OCI-M2 (cell line): ENCODE measurements around the gene FGFR3.

Source experiments
- DNase-seq: peaks from one replicate; lab custom pipeline; 2025; ENCODE audit not compliant: unreplicated experiment; lab: John Stamatoyannopoulos, UW

The FGFR3 gene

DNA sequence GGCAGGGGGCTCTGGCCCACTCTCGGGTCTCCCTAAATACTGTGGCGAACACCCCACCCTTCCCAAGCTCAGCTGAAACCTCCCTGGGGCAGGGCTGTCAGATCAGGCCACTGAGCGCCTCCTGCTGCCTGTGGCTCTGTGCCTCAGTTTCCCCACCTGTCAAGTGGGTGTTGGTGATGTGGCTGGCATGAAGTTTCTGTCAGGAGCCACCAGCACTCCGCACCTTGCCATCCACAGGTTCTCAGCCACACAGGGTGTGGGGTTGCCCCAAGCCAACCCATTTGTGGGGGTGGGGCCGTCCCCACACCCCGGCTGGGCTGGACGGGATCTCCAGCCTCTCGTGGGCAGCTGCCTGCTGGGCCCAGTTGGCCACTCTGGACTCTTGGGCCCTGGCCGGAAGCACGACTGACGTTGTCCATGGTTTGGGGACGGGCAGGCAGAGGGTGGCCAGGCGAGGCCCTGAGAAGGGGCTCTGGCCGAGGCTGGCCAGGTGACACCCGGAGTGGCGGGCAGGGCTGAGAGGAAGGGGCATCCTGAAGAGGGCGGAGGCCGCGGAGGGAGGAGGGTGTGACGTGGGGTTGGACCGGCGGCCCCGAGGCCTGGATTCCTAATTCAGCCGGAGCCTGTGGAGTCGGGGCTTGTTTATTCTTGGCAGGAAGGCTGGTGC is 5.5 kb upstream of the FGFR3 start:
- no peak for DNase-seq

DNA sequence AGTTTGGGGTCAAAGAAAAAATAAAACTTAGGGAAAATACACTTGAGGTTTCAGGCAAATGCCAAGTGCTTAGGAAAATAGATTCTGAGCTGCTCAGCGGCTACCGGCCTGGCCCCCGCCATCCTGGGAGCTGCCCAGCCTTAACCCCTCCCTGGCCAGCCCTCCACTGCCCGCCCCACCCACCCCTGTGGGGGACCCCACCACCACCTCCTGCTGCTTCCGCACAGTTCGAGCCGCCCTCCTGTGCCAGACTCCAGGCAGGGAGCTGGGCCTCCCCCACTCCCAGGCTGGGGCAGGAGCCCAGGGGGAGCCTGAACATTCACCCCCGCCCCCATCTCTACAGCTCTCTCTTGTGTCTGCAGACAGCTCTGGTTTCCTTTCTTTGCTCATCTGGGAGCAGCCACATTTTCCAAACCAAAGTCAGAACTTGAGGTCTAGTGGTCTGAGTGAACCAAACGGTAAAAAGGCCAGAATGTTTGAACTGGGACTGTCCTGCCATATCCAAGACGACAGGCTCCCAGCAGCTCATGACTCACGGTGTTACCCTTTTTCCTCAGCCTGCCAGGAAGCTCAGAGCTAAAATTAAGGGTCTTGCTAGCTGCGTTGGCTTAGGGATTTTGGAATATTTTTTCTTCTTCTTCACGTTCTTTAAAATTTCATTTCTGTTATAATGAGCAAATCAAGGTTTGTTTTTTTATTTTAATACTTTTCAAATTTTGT is 4.7 kb upstream of the FGFR3 start:
- DNase-seq, result no peak

DNA sequence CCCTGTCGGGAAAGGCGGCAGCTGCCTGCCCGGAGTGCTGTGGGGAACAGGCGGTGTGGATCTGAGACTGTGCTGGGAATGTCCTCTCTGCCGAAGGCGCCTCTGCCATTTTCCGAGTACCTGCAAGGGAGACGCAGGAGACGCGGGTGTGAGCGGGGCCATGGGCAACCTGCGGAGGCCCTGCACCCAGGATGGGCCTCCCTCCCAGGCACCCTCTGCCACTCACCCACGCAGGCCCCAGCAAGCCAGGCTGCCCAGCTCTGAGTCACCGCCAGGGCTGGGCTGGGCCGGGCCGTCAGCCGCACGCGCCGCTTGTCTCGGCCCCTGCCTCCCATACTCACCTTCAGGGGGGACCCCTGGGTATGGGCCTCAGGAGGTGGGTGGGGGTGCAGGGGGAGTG is 3.5 kb upstream of the FGFR3 start:
- DNase-seq, result no peak

DNA sequence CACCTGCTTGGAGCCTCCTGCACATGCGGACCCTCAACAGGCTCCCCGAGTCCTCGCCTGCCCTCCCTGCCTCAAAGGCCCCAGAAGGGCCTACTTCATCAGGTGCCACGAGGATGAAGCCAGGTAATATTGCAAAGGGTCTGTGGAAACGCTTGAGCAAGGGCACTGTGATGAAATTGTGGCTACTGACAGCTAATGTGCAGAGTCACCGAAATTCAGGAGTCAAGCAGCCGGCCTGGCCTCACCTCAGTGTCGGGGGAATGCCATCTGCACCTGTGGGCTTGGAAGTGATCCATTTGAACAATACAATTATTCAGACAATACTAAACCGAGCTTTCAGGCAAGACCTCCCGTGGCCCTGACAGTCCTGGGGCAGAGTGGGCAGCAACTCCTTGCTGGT is 3.1 kb upstream of the FGFR3 start:
- no peak for DNase-seq

DNA sequence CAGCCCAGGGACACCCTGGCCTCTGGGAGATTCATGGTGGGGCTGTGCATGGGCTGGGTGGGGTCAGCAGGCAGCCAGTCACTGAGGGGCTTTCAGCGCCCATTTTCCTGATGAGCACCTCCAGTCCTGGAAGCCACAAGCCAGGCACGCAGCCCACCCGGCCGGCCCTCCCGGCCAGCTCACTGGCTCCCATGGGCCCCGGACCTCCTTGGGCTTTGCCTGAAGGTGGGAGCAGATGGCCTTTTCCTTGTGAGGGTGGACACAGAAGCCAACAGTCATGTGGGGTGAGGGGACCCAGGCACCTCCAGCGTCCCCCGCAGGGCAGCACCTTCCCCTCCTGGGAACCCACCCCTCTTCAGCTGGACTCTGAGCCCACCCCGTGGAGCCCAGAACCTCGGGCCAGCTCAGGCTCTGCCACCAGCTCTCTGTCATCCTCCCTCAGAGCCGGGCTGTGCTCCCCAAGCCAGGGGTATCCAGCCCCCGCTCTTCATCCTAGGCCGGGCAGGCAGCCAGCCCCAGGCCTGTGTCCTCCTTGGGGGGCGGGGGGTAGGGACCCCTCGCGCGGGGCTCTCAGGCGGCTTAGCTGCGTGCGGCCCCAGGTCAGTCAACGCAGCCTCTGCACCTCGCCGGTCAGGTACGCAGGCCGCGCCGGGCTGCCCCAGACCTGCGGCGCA is 798 bp upstream of the FGFR3 start:
- DNase-seq, result no peak

DNA sequence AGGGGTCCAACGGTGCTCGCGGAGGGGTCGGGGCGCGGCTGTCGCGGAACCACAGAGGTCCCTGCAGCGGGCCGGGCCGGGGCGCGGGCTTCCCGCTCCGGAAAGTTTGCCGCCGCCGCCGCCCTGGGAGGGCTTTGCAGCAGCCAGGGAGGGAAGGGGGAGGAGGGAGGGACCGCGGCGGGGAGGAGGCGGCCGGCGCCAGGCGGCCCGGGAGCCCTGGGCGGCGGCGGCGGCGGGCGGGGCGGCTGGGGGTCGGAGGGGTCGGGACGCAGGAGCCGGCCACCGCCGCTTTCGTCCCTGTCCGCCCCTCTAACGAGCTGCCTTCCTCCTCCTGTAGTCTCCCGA is 375 bp downstream of the FGFR3 start:
- no peak for DNase-seq

DNA sequence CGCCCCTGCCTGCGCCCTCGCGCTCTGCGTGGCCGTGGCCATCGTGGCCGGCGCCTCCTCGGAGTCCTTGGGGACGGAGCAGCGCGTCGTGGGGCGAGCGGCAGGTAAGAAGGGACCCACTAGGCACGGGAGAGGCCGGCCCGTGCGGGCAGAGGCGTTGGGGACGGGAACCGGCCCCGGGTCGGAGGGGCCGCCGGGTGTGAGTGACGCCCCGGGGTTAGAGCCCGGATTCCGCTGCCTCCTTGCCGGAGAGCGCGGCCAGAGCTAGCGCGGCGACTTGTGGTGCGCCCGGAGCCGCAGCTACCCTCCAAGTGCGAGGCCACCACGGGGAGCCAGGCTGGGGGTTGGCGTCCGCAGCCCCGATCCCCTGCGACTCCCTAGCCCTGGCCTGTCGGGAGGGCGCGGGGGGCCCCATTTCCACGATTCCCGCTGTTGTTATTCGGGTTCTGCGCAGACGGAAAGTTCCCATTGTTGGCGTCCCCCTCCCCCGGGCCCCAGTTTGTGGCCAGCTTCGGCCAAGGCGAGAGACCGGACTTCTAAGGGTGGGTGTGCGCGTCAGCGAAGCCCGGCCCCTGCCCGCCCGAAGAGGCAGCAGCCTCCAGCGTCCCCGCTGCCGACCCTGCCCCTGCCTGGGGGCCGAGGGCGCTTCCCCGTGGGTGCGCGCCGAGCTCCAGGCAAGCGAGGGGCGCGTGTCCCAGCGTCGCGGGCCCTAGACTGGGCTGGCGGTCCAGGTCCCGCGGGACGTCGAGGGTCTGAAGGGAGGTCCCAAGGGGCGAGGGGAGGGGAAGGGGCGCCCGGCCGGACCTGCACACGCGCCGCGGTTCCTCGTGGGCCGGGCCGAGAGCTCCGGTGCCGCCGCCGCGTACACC is 1.1 kb downstream of the FGFR3 start:
- no peak for DNase-seq

DNA sequence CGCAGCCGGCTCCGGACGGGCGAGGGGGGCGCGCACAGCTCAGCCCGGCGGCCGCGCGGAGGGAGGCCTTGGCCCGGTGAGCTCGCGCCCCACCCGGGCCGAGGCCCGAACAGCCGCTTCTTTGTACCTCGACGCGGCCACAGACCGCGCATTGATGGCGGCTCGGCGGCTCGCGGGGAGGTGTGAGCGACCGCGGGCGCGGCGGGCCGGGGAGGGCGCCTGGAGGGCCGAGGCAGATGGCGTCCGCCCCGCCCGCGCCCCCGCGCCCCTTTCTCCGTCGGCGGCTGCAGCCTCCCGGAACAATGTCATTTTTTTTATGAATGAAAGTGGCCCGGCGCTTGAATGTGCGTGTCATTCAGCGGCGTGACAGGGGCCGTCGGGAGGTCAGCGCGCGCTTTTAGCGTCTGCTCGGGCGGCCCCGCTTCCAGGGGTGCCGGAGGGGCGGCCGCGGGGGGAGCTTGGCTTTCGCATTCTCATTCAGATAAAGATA is 1.8 kb downstream of the FGFR3 start:
- no peak for DNase-seq

DNA sequence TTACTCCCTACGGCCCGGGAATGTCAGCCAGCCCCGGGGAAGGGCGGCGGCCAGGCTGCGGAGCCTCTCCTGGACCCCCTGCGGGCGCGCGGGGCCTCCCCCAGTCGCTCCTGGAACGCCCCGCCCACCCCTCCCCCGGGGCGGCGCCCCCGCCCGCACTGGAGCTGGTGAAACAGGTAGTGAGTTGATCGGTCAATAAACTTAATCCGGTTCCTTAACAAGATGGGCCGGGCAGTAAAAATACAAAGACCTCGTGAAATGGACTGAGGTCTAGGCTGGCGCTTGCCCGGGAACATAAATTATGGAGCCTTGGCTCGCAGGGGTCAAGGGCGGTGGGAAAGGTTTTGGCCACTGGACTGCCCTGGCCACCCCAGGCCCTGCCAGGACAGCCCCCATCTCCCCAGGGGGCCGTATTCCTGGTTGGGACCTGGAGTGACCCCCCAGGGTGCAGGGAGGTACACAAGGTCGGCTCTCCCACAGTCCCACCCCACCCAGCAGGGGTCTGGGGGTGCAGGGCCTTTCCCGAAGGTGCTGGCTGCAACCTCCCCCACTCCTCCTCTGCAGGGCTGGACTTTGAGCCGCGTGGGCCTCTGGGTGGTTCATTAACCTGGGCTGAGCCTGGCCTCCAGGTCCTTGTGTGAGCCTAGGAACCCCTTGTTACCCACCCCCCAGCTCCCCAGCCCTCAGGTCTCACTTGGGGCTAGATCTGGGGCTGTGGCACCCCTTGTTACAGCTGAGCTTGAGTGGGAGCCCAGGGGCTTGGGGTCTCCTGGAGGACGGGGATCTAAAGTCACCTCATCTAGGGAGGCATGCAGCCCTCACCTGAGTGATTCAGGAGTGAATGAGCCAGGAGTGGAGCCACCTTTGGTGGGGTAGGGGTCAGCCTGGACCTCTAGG is 2.5 kb downstream of the FGFR3 start:
- DNase-seq, result no peak

DNA sequence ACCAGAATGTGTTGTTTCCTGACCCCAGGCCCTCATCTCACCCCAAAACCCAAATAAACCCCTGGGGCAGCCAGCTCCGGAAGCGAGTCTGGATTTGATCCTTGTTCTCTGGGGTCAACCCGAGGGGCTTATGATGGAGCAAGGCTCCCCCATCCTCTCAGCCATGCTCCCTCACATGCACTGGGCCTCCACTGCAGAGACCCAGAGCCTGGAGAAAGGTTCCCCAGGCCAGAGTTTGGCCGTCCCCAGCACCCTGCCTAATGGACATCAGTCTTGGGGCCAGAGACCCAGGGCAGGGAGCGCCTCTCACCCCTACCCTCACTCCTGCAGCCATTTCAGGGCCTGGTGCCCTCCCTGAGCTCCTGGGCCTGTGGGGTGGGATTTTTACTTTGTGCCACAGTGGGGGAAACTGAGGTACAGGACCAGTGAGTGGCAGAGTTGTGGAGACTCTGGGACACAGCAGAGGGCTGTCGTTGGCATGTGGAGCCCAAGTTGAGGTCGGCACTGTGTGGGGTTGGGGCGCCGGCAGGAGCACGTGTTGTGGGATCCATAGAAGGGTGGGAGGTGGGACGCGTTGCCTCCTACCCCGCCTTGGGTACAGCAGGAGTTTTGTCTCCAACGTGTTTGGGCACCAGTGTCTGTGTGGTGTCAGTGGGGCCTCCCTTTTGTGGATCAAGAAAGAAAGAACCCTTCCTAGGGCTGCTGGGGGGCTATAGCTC is 3.6 kb downstream of the FGFR3 start:
- no peak for DNase-seq

DNA sequence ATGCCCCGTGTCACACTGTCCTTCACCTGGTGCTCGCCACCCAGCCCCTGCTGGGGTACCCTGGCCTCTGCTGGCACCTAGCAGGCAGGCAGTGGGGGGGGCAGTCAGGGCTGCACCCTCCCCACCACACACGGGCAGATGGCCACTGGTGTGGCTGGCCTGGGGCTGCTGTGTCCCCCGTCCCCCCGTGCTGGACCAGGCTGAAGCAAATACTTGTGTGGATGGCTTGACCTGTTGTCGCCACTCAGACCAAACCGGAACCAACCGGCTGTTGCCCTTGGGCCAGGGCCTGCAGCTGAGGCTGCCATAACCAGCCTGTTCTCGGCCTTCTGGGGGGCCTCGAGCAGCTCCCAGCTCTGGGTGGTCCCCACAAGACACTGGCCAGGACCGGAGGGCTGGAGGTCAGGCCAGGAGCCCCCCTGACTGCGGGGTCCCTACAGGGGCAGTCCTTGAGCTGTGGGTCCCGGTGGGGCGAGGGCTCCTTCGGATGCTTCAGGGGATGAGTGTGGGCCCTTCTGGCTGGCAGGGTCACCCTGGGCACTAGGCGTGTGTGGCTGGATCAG is 4.3 kb downstream of the FGFR3 start:
- no peak for DNase-seq

DNA sequence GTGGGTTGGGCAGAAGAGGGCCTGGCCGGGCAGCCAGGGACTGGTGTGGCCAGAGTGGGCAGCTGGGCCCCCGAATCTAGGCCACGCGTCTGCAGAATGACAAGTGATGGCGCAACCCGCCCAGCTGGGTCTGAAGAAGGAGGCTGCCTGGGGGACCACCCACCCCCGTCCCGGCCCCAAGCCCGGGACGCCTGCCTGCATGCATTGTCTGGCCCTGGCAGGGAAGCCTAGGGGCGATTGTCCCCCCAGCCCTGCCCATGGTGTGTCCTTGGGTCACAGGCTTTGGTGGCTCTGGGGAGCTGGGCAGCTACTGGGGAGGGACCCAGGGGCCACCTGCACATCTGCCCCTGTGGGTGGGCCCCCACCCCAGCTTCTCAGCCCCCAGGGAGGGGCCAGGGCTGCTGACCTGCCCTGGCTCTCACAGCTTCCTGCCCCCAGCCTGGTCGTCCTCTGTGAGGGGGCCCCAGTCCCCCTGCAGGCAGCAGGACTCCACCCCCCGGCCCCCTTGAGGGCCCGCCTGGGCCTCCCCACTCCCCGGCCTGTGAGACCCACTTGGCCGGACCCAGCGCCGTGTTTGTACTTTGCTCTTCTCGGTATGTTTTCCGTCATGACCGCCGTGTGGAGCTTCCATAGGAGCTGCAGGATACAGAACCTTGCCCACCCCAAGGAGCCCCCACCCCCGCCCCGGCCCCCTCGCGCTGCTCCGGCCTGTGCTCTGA is 4.9 kb downstream of the FGFR3 start:
- DNase-seq, result no peak

DNA sequence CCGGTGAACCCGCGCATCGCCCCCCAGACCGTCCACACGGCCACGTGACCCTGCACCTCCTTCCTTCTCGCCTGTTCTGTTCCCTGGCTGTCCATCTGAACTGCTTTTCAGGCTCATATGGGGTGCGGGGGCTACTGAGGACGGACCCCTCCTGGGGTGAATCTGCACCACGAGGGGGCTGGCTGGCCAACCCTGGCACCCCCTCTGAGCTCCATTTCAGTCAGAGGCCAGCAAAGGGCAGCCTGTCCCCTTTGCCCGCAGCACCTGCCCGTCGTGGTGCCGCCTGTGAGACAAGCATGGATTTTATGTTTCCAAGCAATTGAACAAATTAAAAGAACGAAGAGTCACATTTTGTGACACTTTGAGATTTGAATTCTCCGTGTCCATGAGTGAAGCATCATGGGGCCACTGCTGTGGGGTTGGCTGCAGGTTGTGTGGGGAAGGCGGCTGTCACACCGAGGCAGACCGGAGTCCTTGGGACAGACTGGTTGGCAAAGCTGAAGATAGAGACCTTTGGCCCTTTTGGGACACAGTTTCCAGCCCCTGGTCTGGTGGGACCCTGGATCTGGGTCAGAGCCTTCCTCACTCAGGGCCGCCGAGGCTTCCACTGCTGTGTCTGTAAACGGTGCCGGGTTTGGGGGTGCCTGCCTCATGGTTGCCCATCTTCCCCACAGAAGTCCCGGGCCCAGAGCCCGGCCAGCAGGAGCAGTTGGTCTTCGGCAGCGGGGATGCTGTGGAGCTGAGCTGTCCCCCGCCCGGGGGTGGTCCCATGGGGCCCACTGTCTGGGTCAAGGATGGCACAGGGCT is 5.7 kb downstream of the FGFR3 start:
- no peak for DNase-seq

DNA sequence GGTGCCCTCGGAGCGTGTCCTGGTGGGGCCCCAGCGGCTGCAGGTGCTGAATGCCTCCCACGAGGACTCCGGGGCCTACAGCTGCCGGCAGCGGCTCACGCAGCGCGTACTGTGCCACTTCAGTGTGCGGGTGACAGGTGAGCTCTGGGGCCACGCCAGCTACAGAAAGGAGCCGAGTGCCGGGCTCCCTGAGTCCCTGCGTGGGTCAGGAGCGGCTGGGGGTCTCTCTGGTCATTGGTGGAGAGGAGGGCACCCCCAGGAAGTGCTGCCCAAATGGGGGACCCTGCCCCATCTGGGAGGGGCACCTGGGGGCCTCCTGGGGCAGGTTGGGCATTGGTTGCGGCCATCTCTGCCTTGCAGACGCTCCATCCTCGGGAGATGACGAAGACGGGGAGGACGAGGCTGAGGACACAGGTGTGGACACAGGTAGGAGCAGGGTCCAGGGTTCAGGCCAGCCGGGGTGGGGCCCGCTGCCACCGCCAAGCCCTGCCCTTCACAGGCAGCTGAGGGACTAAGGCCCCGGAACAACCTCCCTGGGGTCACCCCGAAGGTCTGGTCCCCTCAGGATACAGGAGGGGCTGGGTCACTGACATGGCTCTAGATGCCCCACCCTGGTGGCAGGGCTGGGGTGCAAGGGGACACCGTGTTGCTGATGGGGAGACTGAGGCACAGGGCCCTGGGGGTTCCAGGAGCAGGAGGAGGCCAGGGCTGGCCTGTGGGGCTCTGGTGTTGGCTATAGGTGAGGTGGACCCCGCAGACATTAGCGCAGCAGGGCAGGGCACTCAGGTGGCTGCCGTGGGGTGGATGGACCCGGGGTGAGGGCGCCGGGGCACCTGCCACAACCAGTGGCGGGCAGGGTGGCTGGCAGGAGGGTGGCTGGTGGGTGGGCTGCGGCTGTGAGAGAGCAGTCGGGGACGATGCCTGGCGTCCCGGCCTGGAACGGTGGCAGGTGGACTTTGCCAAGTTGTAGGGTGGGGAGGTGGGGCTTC is 6.6 kb downstream of the FGFR3 start:
- no peak for DNase-seq

DNA sequence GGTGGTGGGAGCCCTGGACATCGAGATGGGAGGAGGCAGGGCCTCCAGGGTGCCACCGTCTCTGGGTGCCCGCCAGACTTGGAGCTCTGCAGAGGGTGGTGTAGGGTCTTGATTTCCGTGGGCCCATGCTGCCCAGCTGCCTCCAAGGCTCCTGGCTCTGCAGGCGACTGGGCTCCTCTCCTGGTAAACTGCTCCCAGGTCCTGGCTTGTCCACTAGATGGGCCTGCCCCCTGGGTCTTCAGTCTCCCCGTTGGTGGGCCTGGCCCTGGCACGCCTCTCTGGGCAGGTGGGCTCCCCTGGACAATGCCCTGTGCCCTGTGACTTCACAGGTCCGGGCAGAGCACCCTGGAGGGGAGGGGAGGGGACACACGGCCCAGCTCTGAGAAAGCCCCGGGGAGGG is 7.7 kb downstream of the FGFR3 start:
- DNase-seq, result no peak

DNA sequence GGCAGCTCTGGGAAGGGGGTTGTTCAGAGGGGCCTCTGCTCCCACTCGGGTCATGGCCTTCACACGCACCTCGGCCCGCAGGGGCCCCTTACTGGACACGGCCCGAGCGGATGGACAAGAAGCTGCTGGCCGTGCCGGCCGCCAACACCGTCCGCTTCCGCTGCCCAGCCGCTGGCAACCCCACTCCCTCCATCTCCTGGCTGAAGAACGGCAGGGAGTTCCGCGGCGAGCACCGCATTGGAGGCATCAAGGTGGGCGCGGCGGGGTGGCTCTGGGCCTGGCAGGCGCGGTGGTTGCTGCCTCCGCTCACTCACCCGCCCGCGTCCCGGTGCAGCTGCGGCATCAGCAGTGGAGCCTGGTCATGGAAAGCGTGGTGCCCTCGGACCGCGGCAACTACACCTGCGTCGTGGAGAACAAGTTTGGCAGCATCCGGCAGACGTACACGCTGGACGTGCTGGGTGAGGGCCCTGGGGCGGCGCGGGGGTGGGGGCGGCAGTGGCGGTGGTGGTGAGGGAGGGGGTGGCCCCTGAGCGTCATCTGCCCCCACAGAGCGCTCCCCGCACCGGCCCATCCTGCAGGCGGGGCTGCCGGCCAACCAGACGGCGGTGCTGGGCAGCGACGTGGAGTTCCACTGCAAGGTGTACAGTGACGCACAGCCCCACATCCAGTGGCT is 8.3 kb downstream of the FGFR3 start:
- no peak for DNase-seq
